Left ventricle myocardium superior (tissue), 1 donor: ENCODE measurements around the gene COL8A1. TPM values are rescaled to one million over a fixed set of nuclear protein-coding genes. Genes with fewer than 3 reads are reported as not detected.
A peak's percentile ranks its signal among the peaks of the same experiment; 100 is the strongest.

ENCODE experiments used
- ATAC-seq: fragments of 200-7000 bp; cut with Tn5 transposase; one replicate; pipeline ENCODE4 v1.9.1; 2020; ENCODE audit warnings: mild to moderate bottlenecking, moderate library complexity
- DNase-seq: peaks from one replicate; pipeline ENCODE4 v3.0.0-alpha.2; 2020
- intact Hi-C: fragments of 100-400 bp; cut with micrococcal nuclease; formaldehyde crosslinking; loops from one replicate; pipeline ENCODE4 v1.11.0; 2022
- total RNA-seq: library from RNA; stranded (reverse); fragmentation: NEBNext Ultra II Directional; extraction: Animal tissue kit (Norgen Biotek cat#: 25700); gene quantifications from one replicate; pipeline ENCODE4 v1.2.1, GENCODE V29; 2021
- donor health status: DM: no; HTN: yes; CAD: no; lungs with severe emphysema.

Gene COL8A1
- total RNA-seq, 1 donor from 2014 or later: 12.0 TPM

DNA sequence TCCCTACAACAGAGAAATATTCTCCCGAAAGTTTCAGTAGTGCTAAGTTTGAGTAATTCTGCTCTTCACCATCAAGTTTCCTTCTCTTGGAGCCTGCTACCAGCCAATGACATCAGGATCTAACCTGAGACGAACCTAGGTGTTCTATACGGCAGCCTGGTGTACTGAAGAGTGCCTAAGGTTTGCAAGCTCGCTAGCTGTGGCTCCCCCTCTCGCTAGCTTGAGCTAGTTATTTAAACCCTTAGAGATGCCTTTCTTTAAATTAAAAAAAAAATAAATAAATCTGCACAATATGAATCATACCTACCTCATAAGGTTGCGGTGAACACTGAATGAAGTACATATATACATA lies 1.4 kb upstream of the COL8A1 start:
- intact Hi-C loops: no loop called here
- ATAC-seq (peak; percentile 21), DNase-seq (no peak)

DNA sequence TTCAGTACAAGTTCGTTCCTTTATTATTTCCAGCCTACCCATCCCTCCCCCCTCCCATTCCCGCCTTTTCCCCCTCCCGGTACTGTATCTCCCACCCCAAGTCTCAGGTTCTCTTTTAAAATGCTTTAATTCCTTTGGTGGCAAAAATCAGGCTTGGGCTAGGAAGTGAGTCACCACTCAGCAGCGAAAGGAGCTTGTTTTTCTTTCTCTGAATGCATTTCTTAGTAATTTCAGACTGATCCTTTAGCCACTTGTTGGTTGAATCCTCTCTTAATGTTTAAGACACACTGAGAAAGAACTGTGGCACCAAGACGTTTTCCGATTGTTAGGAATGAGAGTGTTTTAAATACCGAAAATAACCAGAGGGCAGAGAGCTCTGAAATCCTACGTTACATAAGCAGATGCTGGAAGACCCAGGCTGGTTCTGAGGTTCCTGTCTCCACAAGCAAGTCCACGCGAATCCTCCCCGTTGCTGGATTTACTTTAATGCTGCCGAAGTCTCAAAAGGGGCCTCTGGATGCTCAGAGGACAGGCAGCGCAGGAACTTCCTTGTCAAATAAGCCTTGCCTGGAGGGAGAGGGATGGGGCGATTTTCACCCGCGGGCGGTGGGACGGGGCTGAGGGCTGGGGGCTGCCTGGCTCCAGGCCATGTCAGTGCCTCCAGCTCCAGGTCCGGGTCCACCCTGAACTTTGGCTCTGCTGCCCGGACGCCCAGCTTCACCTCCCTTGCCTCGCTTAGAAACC lies 854 bp upstream of the COL8A1 start:
- DNase-seq: peak; percentile 30
- ATAC-seq: peak; percentile 49
- intact Hi-C loops: no loop called here

DNA sequence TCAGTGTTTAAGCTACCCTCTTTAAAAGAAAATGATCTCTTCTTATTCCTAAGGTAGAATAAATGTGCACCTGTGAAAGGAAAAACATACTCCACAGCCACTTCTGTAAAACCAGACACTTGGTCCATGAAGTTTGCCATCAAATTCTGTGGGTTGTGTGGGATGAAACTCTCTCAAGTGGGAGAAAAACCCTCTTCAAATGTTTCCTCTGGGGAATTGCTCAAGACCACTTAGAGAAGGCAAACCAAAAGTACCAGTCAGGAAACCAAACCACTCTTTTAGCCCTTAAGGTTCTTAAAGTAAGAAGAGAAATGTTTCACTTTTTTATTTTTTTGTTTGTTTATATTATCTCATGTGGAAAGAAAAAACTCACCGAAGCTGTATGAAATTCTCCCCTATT lies 1.2 kb downstream of the COL8A1 start:
- DNase-seq: no peak
- no peak for ATAC-seq
- intact Hi-C loops: no loop called here

DNA sequence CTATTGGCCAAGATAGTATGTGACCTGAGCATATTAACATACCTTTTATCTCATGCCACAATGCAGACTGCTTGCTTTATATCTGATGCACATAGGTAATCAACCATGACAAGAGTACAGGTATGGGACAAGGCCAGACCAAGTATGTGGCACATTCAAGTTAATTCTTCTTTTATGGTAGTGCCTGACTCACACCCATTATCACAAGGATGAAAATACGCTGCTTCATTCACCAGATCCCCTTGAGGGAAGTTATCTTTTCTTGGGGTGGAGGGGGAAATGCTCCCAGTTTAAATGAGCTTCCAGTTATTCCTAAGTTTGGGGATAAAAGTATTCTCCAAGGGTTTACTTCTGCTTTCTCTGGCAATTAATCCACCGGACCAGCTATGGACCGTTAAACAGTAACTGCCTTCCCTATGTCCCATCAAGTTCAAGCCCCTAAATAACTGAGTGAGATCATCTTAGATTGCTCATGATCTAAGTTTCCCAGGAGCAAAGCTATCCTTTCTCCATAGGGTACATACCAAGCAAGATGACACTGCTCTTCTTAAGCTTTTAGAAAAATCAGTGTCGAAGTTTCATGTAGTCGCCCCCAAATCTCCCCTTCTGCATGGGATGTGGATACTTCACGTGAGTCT lies 1.9 kb downstream of the COL8A1 start:
- no peak for ATAC-seq
- intact Hi-C loops: no loop called here
- DNase-seq: no peak

DNA sequence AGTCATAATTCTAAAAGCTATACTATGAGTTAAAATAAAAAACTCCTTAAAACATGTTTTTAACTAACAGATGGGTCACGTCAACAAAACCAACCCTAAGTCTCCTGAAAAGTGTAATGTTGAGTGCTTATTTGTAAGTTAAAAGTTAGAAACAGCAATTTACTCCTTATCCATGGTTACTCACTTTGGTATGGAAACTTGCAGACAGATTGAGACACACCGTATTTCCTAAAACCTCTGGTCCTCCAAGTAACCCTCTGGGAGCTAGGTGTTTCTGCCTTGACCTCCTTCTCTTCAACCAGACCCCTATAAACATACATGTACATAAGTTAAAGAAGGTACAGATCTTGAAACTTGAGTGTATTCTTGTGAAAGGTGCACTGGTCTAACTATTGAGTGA lies 3.1 kb downstream of the COL8A1 start:
- ATAC-seq (no peak), DNase-seq (no peak)
- intact Hi-C loops: no loop called here

DNA sequence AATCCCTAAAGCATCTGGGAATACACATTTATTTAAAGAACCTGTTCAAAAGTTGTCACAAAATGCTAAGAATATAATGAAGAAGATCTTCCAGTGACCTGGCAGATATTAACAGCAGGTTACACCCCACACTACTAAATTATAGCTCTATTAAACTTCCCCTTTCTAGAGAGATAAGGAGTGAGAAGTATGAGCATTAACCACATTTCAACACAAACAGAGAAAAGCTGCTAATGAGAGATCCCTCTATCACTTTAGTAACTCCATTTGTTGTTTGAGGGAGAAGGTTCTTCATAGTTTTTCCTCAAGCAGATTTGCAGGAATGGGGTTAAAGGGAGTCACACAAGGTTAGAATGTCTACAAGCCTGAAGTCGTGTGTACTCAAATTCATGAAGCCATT lies 3.6 kb downstream of the COL8A1 start:
- ATAC-seq: no peak
- intact Hi-C loops: no loop called here
- DNase-seq: no peak

DNA sequence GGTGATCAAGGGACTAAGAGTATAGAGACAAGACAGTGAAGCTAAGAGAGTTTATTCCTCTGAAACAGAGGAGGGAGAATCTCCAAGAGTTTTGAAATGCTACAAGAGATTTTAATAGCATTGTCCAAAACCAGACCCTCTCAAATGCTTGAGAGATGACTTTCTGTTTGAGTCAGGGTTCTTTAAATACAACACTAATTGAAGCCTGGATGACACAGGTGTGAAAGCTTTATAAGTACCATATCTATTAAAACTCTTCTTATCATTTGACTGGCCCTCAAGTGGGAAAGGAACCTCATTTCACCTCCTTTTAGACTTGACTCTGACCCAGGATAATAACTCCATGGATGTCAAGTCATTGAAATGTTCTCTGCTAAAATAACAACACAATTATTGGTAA lies 5.6 kb downstream of the COL8A1 start:
- DNase-seq: no peak
- intact Hi-C loops: no loop called here
- no peak for ATAC-seq

DNA sequence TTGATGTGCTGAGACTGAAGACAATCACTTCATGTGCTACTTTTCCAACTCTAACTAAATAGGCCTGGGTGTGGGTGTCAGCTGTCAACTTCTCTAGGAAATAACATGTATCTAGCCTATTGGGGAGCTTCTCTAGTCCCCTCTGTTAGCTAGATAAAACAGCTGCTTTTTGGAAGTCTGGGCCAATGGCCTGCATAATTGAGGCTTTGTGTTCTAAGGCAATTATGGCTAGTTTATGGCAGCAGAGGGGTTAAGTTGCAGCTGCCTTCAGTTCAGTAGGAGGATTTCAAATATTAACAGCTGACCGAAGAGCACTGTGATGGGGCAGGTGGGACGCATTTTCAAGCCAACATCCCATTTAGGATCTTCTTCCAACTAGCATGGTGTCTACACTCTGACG lies 6.4 kb downstream of the COL8A1 start:
- ATAC-seq (no peak), DNase-seq (no peak)
- intact Hi-C loops: no loop called here

DNA sequence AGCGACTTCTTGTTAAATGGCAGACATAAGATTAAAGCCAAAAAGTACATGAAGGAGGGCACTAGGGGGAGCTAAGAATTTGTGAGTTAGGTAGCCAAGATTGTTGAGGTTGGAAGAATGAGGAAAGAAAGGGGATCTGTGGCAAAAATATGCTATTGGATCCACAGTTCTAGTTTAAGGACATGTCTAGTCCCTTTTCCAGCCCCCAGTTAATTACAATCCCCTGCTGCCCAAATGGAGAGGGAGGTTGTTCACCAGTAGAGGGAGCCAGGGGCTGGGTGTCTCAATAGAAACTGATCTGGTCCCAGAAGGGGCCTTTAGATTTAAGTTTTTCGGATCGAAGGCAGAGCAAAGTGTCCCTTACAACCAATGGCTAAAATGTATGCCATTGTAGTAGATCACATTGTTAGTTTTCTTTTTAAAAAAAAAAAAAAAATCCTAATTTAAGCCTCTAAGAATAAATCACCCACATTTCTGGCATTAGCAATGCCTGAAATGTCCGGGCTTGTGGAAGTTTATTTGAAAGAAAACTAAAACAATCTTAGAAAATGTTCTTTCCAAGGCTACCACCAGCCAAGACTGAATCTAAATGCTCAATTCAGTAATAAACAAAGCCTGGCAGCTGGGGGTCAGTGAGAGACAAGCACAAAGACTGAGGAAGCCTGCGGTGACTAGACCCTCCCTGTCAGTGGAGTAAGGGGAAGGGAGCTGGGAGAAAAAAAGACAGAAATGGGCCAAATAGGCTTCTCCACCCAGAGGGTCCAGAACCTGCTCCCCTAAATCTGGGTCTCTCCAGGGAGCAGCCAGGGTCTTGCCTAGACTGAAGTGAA lies 7.1 kb downstream of the COL8A1 start:
- intact Hi-C loops: no loop called here
- no peak for DNase-seq
- peak; percentile 24 for ATAC-seq

DNA sequence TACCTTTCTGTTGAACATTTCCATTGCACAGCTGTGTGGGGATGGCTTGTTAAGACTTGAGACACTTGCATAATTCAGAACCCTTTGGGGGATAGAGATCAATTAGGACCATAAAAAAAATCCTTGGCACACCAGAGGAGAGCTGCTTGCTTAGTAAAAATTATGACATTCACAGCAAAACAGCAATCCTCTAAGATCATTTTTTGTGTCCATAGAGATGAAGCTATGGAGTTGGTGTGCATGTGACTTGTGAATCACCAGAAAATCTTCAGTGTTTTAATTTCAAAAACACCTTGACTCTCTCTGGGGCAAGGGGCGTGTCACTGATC lies 7.7 kb downstream of the COL8A1 start:
- intact Hi-C loops: no loop called here
- peak; percentile 31 for ATAC-seq
- DNase-seq: no peak

DNA sequence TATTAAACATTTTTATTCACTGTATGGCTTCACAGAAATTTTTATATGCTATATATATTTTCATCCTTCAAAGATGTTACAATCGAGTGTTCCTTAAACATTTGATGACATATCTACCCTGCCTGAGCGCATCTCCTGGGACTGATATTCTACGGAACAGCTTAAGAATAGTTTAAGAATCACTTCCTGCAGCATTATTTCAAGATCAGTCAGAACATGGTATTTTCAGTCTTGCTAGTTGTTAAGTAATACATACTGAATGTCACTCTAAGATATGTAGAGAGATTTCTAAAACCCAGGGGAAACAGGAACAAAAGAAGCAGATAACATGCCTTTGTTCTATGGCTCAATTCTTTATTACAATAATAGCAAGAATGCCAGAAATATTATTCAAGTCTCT lies 8.7 kb downstream of the COL8A1 start:
- ATAC-seq (no peak), DNase-seq (no peak)
- intact Hi-C loops: no loop called here

DNA sequence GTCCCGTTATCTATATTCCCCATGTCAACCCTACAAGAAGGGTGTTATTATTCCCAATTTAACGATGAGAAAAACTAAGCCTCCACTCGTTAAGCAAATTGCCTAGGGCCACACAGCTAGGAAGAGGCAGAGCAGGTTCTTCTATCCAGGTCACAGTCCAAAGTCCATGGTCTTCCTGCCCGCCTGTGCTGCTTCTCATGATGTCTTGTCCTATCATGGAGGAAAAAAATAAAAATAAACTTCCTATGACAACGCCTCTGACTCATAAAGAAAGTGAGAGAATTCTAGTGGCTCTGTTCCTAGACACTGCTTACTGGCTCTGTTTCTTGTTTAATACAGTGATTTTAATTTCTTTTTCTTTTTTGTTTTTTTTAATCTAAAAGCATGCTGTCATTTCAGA lies 9.7 kb downstream of the COL8A1 start:
- intact Hi-C loops: no loop called here
- ATAC-seq: peak; percentile 78
- no peak for DNase-seq

DNA sequence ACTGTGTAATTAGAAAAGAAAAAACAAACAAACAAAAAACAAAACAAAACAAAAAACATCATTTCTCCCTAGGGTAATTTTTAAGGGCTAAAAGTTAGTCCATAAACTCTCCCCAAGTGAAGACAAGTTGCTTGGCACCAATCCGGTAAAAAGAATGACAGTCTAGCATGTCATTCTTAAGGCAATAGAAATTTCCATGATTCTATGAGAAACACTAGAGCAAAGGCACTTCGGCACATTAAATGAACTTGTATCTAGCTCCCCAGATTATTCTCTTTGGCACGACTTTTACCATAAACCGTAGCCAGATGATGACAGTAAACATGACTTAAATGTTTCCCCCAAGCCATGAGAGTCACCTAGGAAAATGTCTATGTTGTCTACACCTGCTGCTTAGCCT lies 10.1 kb downstream of the COL8A1 start:
- intact Hi-C loops: no loop called here
- no peak for ATAC-seq

DNA sequence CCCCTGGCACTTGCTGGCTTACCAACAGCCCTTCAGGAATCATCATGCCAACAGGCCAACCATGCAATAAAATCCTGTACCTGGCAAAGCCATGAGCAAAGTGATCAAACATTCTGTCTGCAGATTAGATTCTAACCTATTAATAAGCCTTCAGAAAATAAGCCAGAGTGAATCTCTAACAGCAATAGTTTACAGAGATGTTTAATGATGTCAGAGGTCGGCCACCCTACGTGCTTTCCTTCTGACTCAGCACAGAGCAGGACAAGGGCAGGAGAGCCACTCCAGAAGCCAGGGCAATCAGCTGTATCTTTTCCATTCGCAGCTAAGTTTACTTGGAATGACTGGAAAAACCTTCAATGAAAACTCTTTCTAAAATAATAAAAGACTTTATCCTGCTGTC lies 13.1 kb downstream of the COL8A1 start:
- DNase-seq (peak; percentile 32), ATAC-seq (peak; percentile 67)
- intact Hi-C loops: no loop called here

More for the DNA sequence above, 10.1 kb downstream of the COL8A1 start:
- DNase-seq: no peak

DNA sequence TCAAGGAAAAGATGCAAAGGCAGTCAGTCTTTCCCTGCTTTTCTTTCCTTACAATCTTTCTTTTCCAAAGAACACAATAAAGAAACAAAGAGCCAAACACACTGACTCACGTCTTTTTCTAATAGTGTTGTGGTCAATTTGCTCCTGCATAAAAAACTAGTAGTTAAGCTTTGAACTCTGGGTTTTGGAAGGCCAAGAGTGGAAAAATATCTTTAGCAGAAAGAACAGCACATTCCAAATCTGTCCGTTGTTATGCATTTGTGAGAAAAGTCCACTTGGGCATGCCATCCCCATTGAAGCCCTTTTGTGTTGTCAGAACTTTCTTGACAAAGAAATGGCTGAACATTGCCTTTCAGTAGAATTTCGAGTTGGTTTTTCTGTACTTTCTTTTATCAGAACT lies 18.2 kb downstream of the COL8A1 start:
- intact Hi-C loops: no loop called here
- no peak for DNase-seq
- ATAC-seq: no peak

DNA sequence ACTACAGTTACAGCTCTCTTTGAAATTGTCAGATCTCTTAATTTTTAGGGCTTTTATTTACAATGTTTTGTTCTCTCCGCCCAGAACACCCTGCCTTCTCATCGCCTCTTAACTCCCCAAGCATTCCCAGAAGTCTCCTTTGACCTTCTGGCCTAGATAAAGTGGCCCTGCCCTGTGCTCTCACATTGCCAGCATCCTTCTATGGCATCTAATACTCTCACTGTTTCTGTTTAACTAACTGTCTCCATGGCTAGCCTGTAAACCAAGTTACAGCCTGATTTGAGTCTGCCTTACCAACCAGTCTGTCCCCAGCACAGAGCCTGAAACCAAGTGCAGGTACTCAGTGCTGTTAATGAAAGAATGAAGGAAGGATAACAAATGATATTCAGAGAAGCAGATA lies 19.9 kb downstream of the COL8A1 start:
- intact Hi-C loops: no loop called here
- DNase-seq (no peak), ATAC-seq (peak; percentile 79)

DNA sequence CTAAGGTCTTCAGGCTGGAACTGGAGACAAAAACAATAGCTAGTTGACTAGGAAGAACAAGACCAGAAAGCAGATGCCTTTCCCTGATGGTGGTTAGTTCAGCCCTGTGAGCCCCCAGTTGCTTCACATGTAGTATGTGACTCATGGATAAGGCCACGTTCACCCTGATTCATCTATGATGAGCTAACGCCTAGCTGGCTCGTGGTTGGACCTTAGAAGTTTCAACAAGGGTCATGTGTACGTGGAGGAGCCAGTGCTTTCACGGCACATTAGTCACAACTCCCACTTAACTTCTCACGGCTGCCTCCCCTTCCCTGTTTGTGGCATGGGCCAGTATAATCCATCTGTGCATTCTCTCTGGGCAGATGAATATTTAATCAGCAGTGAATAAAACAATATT lies 20.6 kb downstream of the COL8A1 start:
- DNase-seq (no peak), ATAC-seq (peak; percentile 75)
- intact Hi-C loops: no loop called here

DNA sequence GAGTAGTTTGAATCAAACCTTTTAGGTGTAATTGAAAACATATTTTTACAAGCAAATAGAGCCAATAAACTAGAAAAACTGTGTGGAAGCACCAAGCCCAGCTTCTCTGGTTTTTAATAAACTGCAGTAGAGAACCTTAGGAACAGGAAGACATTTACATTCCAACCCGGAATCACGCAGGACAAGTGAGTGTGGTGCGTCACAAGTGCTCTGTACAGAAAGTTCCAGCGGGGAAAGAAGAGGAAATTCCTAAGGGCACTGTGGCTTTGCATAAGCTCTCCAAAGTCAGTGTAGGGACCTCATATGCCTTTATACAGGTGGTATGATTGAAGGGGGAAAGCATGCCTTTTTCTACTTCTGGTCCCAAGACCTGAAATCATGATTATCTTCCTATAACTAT lies 21.6 kb downstream of the COL8A1 start:
- peak; percentile 55 for ATAC-seq
- no peak for DNase-seq
- intact Hi-C loops: no loop called here

DNA sequence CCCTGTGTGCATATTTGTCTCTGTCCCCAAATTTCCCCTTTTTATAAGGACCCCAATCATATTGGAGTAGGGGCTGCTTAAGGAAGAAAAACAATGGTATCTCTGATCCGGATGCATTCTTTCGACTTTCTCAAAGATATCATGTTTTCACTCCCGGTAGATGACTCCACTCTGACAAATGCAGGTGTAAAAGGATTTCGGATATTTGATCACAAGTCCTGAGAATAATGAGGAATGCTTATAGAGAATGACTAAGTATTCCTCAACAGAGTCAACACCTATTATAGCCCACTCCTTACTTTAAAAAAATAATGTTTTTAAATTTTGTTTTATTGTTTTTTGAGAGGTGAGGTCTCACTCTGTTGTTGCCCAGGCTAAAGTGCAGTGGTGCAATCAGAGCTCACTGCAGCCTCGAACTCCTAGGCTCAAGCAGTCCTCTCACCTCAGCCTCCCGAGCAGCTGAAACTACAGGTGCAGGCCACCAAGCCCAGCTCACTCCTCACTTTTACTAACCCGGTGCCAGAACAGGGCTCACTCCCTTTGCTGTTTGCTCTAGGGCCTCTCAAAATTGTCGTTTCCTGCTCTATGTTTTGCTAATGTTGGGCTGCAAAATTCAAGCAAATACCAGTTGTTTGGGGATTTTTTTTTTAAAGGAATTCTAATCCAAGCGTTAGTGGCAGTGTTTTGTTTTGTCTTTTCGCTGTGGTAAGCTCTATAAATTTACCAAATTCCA lies 24.6 kb downstream of the COL8A1 start:
- ATAC-seq (no peak), DNase-seq (no peak)
- intact Hi-C loops: no loop called here

DNA sequence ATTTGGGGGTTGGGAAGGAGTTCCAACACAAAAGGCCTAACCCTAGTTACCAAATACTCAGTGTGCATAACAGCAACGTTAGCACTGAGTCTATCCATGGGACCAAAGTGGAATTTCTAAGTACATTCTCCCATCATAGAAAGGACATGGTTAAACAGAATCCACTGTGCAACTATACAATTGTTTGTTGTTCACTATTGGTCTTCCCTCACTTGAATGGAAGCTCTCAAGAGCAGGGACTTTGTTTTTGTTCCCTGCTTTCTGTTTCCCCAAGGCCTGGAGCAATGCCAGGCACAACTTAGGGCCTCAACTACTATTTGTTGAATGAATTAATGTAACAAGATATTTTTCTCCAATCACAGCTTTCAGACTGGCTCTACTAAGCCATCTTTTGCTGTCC lies 25.6 kb downstream of the COL8A1 start:
- intact Hi-C loops: no loop called here
- DNase-seq (no peak), ATAC-seq (no peak)
